ENCODE data around the gene TAF4.
A peak's percentile ranks its signal among the peaks of the same experiment; 100 is the strongest.
"Not testable (repeated sequence)": the region's sequence is repeated elsewhere in the genome, so short reads cannot be mapped to it uniquely, and the experiment has no call there.

The TAF4 gene

GRCh38 chr20:62063315-62063980, 2.2 kb downstream of the TAF4 start:
- H3K36me3 ChIP-seq (ENCODE audit: insufficient read depth, low read length), result peaks cover 8% of the 10 kb centered on the region; the same call in 1 of the 2 replicates
- H3K9ac ChIP-seq (ENCODE audit: low read depth, low read length), result 0 out of 2 replicates have a peak overlapping the region, but pooled peaks have one; percentile 0
- 75% methylated on average over 39 of the region's 39 CpGs for WGBS
- peak overlapping the region; percentile 47 for H3K4me3 ChIP-seq (ENCODE audit: low read length)
- H3K27me3 ChIP-seq (ENCODE audit: insufficient read depth, low read length), result no peaks in the 10 kb centered on the region
- H3K27ac ChIP-seq (ENCODE audit: low read depth, low read length), result no peak overlapping the region
- peaks cover 15% of the 10 kb centered on the region for H3K4me1 ChIP-seq (ENCODE audit: insufficient read depth, low read length)
- no peaks in the 10 kb centered on the region for H3K9me3 ChIP-seq (ENCODE audit: insufficient read depth, low read depth, low read length)

DNA sequence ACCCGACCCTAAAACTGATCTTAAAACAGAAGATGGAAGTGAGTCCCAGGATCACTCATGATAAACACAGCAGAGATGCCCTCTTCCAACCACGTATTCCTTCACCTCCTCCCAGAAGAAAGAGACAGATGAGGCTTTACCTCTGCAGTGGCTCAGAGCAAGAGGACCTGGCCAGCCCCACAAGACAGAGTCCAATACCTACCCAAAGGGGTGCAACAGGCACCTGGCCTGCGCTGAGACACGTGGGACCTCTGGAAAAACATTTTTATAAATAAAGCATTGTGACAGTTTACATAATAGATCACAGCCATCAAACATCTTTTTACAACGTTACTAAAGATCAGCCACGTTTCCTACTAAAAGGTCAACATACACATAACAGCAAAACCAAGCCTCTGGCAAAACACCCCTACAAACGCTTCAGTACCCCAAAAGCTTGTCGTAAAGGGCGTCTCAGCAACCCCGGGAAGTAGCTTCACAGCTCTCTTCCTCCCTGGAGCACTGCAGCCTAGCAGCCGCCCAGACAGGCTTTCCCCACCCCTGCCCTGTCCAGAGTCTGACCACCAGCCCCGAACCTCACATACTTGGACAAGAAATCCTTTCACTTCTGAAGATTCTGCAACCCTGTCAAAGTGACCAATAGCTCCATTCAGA, 2.9 kb downstream of the TAF4 start:
- Histone ChIP-seq H3K4me1 (ENCODE audit: insufficient read depth, low read length) (peaks cover 15% of the 10 kb centered on the region), H3K9me3 (ENCODE audit: insufficient read depth, low read depth, low read length) (no peaks in the 10 kb centered on the region), H3K27me3 (ENCODE audit: insufficient read depth, low read length) (no peaks in the 10 kb centered on the region), H3K4me3 (ENCODE audit: low read length) (no peak overlapping the region), H3K36me3 (ENCODE audit: insufficient read depth, low read length) (peaks cover 8% of the 10 kb centered on the region; the same call in 1 of the 2 replicates), H3K27ac (ENCODE audit: low read depth, low read length) (no peak overlapping the region), H3K9ac (ENCODE audit: low read depth, low read length) (0 out of 2 replicates have a peak overlapping the region, but pooled peaks have one; percentile 0)
- 89% methylated on average over 12 of the region's 12 CpGs for WGBS

DNA sequence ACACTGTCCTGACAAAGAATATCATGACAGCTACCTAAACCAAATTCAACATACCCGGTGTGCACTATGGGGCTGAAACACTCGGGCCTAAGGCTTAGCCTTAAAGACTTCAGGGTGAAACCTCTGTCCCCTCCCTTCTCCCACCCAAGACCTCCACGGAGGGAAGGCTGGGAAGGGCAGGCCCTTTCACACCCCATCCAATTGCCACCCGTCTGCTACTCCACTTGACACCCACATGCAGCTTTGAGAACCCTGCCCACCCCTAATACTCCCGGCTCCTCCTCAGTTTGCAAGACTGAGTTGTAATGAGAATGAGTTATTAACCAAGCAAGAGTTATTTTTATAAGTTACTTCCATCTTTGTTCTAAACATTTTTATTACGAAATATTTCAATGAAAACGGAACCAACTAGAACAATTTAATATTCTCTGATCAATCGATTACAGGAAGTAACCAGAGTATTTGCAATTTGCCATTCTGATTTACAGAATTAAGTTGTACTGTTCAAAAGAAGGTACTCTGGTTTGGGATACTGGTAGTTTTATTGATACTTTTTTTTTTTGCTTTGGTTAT, 3.7 kb downstream of the TAF4 start:
- WGBS, result 85% methylated on average over 7 of the region's 8 CpGs

DNA sequence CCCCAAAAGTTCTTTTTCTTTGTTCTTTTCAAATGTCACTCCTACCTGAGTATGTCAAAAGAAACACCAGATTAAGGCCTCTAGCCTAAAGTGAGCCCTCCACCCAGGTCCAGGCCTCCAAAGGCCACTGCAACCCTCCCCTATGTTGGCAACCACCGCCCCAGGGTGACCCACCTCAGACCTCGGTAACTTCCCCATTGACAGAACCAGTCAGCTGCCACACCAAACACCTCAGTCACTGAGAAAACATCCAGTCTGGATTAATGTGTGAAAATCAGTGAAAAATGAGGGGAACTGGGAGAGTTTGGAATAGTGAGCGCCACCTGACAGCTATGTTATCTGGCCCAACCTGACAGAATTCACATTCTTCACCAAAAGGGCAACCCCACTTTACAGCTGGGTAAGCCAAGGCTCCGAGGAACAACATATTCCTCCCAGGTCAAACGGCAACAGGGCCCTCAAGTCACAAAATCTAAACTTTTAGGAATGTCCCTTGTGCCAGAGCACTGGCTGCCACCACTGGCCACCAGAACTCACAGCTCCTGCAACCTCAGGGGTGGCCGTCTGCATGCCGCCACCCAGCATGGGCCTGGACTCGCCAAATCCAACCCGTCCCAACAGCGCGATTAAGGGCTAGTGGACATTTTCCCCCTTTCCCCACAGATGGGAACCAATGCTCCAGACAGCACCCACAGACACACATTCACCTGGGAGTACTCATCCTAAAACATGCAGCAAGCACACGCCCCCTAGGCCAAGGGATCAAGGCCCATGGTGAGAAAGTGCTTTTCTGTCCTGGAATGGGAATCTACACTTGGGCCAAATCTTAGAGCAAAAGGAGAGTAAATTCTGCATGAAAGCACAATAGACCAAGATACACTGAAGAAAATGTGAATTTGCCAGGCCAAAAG, 4.8 kb downstream of the TAF4 start:
- Histone ChIP-seq H3K27me3 (ENCODE audit: insufficient read depth, low read length) (no peaks in the 10 kb centered on the region), H3K9me3 (ENCODE audit: insufficient read depth, low read depth, low read length) (no peaks in the 10 kb centered on the region), H3K4me1 (ENCODE audit: insufficient read depth, low read length) (peaks cover 6% of the 10 kb centered on the region; the same call in 1 of the 2 replicates), H3K4me3 (ENCODE audit: low read length) (no peak overlapping the region), H3K9ac (ENCODE audit: low read depth, low read length) (no peak overlapping the region), H3K36me3 (ENCODE audit: insufficient read depth, low read length) (peaks cover 8% of the 10 kb centered on the region; the same call in 1 of the 2 replicates), H3K27ac (ENCODE audit: low read depth, low read length) (no peak overlapping the region)
- WGBS, result 95% methylated on average over 12 of the region's 12 CpGs

More for the DNA sequence above, 3.7 kb downstream of the TAF4 start:
- H3K27me3 ChIP-seq (ENCODE audit: insufficient read depth, low read length), result no peaks in the 10 kb centered on the region
- H3K4me3 ChIP-seq (ENCODE audit: low read length), result no peak overlapping the region
- H3K9me3 ChIP-seq (ENCODE audit: insufficient read depth, low read depth, low read length), result no peaks in the 10 kb centered on the region
- no peak overlapping the region for H3K9ac ChIP-seq (ENCODE audit: low read depth, low read length)
- peaks cover 6% of the 10 kb centered on the region for H3K4me1 ChIP-seq (ENCODE audit: insufficient read depth, low read length)
- peaks cover 8% of the 10 kb centered on the region; the same call in 1 of the 2 replicates for H3K36me3 ChIP-seq (ENCODE audit: insufficient read depth, low read length)
- H3K27ac ChIP-seq (ENCODE audit: low read depth, low read length), result no peak overlapping the region

DNA sequence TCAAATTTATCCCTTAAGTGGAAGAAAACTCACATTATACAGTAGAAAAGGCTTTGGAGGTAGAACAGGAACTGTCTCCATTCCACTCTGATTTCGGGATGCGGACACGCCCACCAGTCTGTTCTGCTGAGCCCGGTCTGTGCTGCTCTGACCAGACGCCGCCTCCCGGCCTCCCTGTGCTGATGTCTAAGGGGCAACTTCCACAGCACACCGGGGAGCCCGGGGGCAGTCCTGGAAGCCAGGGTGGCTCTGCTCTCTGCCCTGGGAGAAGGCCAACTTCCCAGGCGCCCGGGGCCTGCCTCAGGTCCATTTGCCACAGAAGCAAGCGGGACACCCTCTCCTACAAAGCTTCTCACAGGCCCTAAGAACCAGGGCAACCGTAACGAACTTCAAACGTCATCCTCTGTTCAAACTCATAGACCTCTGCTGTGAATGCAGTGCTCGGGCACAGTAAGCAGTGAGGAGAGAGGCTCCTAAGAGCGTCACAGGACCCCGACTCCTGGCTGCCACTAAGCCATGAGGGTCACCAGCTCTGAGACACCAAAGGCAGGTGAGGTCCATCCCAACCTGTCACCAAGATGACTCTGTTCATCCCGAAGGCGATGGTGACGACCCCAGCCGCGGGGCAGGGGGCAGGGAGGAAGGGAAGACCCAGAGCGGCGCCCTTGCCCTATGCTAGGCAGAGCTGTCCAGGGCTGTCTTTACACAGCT, 5.6 kb downstream of the TAF4 start:
- H3K9me3 ChIP-seq (ENCODE audit: insufficient read depth, low read depth, low read length), result no peaks in the 10 kb centered on the region
- H3K27ac ChIP-seq (ENCODE audit: low read depth, low read length), result no peak overlapping the region
- H3K27me3 ChIP-seq (ENCODE audit: insufficient read depth, low read length), result no peaks in the 10 kb centered on the region
- H3K4me3 ChIP-seq (ENCODE audit: low read length), result no peak overlapping the region
- 91% methylated on average over 25 of the region's 25 CpGs for WGBS
- H3K36me3 ChIP-seq (ENCODE audit: insufficient read depth, low read length), result peaks cover 8% of the 10 kb centered on the region; the same call in 1 of the 2 replicates
- H3K9ac ChIP-seq (ENCODE audit: low read depth, low read length), result no peak overlapping the region
- peaks cover 6% of the 10 kb centered on the region; the same call in 1 of the 2 replicates for H3K4me1 ChIP-seq (ENCODE audit: insufficient read depth, low read length)

GRCh38 chr20:62059401-62059800, 6.3 kb downstream of the TAF4 start:
- Histone ChIP-seq H3K27ac (ENCODE audit: low read depth, low read length) (no peak overlapping the region), H3K36me3 (ENCODE audit: insufficient read depth, low read length) (peaks cover 8% of the 10 kb centered on the region; the same call in 1 of the 2 replicates), H3K4me3 (ENCODE audit: low read length) (no peak overlapping the region), H3K9me3 (ENCODE audit: insufficient read depth, low read depth, low read length) (no peaks in the 10 kb centered on the region), H3K27me3 (ENCODE audit: insufficient read depth, low read length) (no peaks in the 10 kb centered on the region), H3K9ac (ENCODE audit: low read depth, low read length) (no peak overlapping the region), H3K4me1 (ENCODE audit: insufficient read depth, low read length) (peaks cover 6% of the 10 kb centered on the region; the same call in 1 of the 2 replicates)
- 93% methylated on average over 11 of the region's 11 CpGs for WGBS

- no peaks in the 10 kb centered on the region for H3K9me3 ChIP-seq (ENCODE audit: insufficient read depth, low read depth, low read length)
- no peaks in the 10 kb centered on the region for H3K27me3 ChIP-seq (ENCODE audit: insufficient read depth, low read length)
- 97% methylated on average over 11 of the region's 11 CpGs for WGBS
- no peak overlapping the region for H3K9ac ChIP-seq (ENCODE audit: low read depth, low read length)
- H3K27ac ChIP-seq (ENCODE audit: low read depth, low read length), result no peak overlapping the region
- H3K36me3 ChIP-seq (ENCODE audit: insufficient read depth, low read length), result peaks cover 8% of the 10 kb centered on the region; the same call in 1 of the 2 replicates
- peaks cover 3% of the 10 kb centered on the region; the same call in 1 of the 2 replicates for H3K4me1 ChIP-seq (ENCODE audit: insufficient read depth, low read length)
- H3K4me3 ChIP-seq (ENCODE audit: low read length), result no peak overlapping the region
These were observed 6.7 kb downstream of the TAF4 start for GRCh38 chr20:62058941-62059340.

DNA sequence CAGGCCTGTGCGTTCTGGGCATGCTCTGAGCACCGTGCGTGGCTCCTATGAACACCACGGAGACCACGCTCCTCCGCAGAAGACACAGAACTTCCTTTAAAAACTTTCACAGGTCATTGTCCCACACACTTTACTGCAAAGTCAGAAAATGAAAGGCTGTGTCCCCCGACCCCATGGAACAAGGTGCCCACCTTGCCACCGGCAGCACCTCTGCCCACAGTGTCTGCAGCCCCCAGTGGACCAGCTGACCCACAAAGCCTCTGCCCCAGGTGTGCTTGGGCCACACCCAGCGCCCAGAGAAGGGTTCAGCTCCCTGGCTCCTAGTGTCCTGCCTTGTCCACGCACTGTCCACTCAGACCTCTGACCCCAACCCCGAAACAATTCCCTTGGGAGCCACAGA, 8.7 kb downstream of the TAF4 start:
- Histone ChIP-seq H3K9me3 (ENCODE audit: insufficient read depth, low read depth, low read length) (no peaks in the 10 kb centered on the region), H3K4me3 (ENCODE audit: low read length) (no peak overlapping the region), H3K4me1 (ENCODE audit: insufficient read depth, low read length) (no peaks in the 10 kb centered on the region), H3K36me3 (ENCODE audit: insufficient read depth, low read length) (peaks cover under 1% of the 10 kb centered on the region; the same call in 1 of the 2 replicates), H3K27ac (ENCODE audit: low read depth, low read length) (no peak overlapping the region), H3K27me3 (ENCODE audit: insufficient read depth, low read length) (no peaks in the 10 kb centered on the region), H3K9ac (ENCODE audit: low read depth, low read length) (no peak overlapping the region)
- WGBS, result 95% methylated on average over 11 of the region's 11 CpGs

GRCh38 chr20:62056377-62056776, 9.3 kb downstream of the TAF4 start:
- Histone ChIP-seq H3K27me3 (ENCODE audit: insufficient read depth, low read length) (no peaks in the 10 kb centered on the region), H3K9ac (ENCODE audit: low read depth, low read length) (no peak overlapping the region), H3K27ac (ENCODE audit: low read depth, low read length) (no peak overlapping the region), H3K4me3 (ENCODE audit: low read length) (no peak overlapping the region), H3K9me3 (ENCODE audit: insufficient read depth, low read depth, low read length) (no peaks in the 10 kb centered on the region), H3K36me3 (ENCODE audit: insufficient read depth, low read length) (no peaks in the 10 kb centered on the region; the same call in 1 of the 2 replicates), H3K4me1 (ENCODE audit: insufficient read depth, low read length) (no peaks in the 10 kb centered on the region)
- 95% methylated on average over 5 of the region's 6 CpGs for WGBS

- H3K4me1 ChIP-seq (ENCODE audit: insufficient read depth, low read length); H3K27ac ChIP-seq (ENCODE audit: low read depth, low read length); H3K4me3 ChIP-seq (ENCODE audit: low read length); H3K36me3 ChIP-seq (ENCODE audit: insufficient read depth, low read length); H3K9ac ChIP-seq (ENCODE audit: low read depth, low read length); H3K27me3 ChIP-seq (ENCODE audit: insufficient read depth, low read length); H3K9me3 ChIP-seq (ENCODE audit: insufficient read depth, low read depth, low read length): not testable (repeated sequence)
- 94% methylated on average over 6 of the region's 6 CpGs for WGBS
These were observed 9.9 kb downstream of the TAF4 start for GRCh38 chr20:62055862-62056115.
